GM06990 (cell line): ENCODE results near the gene PFKL.

Experiments used
- DNase-seq: peaks from one replicate; pipeline ENCODE4 v3.0.0-alpha.2; 2011; ENCODE audit not compliant: insufficient read length; ENCODE audit errors: extremely low read depth
- H3K27me3 ChIP-seq: replicated peaks from 2 replicates; pipeline ENCODE4 v1.6.0; 2011; ENCODE audit warnings: low read length; ENCODE audit not compliant: control insufficient read depth, insufficient read depth
- H3K36me3 ChIP-seq: 2 replicates; pipeline ENCODE4 v1.5.1; 2011; ENCODE audit warnings: low read length; ENCODE audit not compliant: control insufficient read depth, insufficient read depth
- H3K4me3 ChIP-seq: replicated peaks from 2 replicates; pipeline ENCODE4 v1.5.1; 2011; ENCODE audit warnings: low read depth, mild to moderate bottlenecking, control low read depth, low read length
- TF ChIP-seq, protein P1 (sequence below): IDR thresholded peaks from 2 replicates; pipeline ENCODE4 v1.5.1; 2011; ENCODE audit warnings: low read length, control low read depth, mild to moderate bottlenecking, inconsistent platforms; ENCODE audit not compliant: insufficient read depth, poor library complexity, severe bottlenecking

Gene PFKL

DNA sequence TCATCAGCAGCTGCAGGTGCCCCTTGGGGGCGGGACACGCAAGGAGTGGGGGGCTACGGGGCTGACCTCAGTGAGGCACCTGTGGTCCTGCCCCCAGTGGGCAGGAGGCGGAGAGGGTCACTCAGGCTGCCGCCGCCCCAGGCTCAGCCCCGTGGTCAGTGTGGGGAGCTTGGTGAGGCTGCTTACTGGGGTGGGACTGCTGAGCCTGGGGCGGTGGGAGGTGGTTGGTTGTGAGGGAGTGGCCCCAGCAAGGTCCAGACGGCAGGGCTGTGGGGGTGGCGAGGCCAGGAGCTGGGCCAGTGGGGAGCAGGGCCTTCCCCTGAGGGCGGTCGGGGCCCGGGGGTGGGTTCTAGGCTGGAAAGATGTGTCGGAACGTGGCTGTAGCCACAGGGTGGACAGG lies 14.3 kb downstream of the PFKL start:
- Histone ChIP-seq H3K36me3 (peaks cover 65% of the 10 kb centered on the region), H3K27me3 (no peaks in the 10 kb centered on the region), H3K4me3 (no peak overlapping the region)
- TF ChIP-seq, protein P1, sequence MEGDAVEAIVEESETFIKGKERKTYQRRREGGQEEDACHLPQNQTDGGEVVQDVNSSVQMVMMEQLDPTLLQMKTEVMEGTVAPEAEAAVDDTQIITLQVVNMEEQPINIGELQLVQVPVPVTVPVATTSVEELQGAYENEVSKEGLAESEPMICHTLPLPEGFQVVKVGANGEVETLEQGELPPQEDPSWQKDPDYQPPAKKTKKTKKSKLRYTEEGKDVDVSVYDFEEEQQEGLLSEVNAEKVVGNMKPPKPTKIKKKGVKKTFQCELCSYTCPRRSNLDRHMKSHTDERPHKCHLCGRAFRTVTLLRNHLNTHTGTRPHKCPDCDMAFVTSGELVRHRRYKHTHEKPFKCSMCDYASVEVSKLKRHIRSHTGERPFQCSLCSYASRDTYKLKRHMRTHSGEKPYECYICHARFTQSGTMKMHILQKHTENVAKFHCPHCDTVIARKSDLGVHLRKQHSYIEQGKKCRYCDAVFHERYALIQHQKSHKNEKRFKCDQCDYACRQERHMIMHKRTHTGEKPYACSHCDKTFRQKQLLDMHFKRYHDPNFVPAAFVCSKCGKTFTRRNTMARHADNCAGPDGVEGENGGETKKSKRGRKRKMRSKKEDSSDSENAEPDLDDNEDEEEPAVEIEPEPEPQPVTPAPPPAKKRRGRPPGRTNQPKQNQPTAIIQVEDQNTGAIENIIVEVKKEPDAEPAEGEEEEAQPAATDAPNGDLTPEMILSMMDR, result no peak
- DNase-seq, result no peak

DNA sequence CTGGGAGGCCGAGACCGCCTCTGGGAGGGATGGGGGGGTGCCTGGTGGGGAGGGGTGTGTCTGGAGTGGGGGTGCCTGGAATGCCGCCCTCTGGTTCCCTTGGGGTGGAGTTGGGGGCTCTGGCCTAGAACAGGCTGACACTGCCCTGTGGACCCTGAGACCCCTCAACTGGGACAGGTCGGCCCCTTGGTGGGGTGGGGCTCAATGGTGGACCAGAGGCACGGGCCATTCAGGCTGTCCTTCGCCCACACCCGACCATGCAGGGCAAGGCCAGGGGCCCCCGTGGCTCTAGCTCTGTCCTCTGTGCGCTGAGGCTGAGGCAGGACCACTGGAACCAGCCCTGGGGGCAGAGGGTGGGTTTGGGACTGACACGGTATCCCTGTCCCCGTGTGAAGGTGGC lies 14.7 kb downstream of the PFKL start:
- Histone ChIP-seq H3K36me3 (peaks cover 65% of the 10 kb centered on the region), H3K27me3 (no peaks in the 10 kb centered on the region), H3K4me3 (no peak overlapping the region)
- TF ChIP-seq, protein P1, result no peak
- DNase-seq, result no peak

DNA sequence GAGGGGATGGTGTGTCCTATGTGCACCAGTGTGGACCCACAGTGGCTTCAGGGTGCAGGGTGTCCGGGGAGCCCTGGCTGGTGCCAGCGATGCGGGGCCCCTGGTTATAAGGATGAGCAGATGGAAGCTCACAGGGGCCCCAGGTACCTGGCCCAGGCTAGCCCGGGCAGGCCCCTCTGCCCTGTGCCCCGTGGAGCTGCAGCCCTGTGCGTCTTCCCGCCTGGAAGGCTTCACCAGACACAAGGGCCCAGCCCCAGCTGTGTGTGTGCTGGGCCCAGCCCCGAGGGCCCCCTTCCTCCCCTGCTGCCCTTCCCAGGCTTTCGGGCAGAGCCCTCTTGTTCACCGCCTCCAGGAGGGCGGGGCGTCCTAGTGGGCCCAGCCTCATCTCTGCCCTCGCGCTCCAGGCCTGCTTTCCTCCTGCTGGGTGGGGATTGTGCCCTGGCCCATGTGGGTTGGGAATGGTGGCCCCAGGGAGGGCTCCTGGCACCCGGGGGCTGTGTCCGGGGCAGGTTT lies 15.9 kb downstream of the PFKL start:
- H3K36me3 ChIP-seq, result peaks cover 68% of the 10 kb centered on the region
- H3K27me3 ChIP-seq, result no peaks in the 10 kb centered on the region
- TF ChIP-seq, protein P1, result no peak
- H3K4me3 ChIP-seq, result no peak overlapping the region
- no peak for DNase-seq

DNA sequence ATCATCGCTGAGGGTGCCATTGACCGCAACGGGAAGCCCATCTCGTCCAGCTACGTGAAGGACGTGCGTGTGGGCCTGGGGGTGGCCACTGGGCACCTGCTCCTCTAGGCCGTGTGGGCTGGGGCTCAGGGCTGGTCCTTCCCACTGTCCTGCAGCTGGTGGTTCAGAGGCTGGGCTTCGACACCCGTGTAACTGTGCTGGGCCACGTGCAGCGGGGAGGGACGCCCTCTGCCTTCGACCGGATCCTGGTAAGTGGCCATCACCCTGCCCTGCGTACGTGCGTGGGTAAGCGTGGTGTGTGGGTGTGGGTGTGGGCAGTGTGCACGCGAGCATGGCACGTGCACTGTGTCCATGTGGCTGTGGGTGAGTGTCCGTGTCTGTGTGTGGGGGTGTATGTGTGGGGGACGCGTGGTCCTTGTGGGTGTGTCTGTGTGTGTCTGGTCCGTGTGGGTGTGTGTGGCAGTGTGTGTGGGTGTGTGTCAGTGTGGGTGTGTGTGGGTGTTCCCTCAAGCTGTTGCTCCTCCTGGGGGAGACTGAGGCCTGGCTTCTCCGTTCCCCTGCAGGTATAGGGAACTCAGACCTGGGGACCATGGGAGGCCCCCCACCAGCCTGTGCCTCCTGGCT lies 16.5 kb downstream of the PFKL start:
- Histone ChIP-seq H3K4me3 (no peak overlapping the region), H3K36me3 (peaks cover 64% of the 10 kb centered on the region), H3K27me3 (no peaks in the 10 kb centered on the region)
- no peak for DNase-seq
- TF ChIP-seq, protein P1, result no peak

DNA sequence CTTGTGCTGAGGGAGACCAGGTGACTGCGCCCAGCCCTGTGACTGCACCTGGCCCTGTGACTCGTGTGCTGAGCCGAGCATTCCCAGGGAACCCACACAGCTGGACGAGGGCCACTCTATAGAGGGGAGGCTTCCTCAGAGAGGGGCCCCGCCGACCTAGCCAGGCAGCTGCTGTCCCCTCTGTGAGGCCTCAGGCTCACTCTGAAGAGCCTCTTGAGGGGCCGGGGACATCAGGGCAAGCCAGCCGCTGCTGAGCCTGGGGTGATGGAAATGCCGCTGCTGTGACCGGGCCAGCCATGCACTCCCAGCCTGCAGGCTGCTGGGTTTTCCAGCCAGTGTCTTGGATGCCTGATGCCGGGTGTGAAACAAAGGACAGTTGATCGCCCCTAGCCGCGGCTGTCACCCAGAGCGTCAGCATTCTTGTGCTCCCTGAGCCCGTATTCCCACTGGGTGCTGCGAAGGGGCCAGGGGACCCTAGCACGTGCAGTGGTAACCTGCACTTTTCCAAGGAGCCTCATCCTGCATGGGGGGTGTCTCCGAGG lies 17.5 kb downstream of the PFKL start:
- Histone ChIP-seq H3K36me3 (peaks cover 64% of the 10 kb centered on the region), H3K27me3 (no peaks in the 10 kb centered on the region), H3K4me3 (no peak overlapping the region)
- TF ChIP-seq, protein P1, result no peak
- DNase-seq, result no peak
